Cardiac fibroblast (primary cell): ENCODE data around the gene SSX1.
"Not testable (repeated sequence)": the region's sequence is repeated elsewhere in the genome, so short reads cannot be mapped to it uniquely, and the experiment has no call there.

ENCODE experiments used
- DNase-seq, 2 donors: peaks; one replicate each; pipeline versions ENCODE4 v3.0.0 to v3.0.0-alpha.2; 2010; ENCODE audit warnings: low read depth in 2 of 2
- H3K4me3 ChIP-seq, 2 donors: replicated peaks in 1 of 2; 1 replicate in 1 of 2; 2 replicates in 1 of 2; pipeline ENCODE4 v1.5.1; 2011; ENCODE audit warnings: low read depth in 2 of 2, low read length in 2 of 2, mild to moderate bottlenecking in 2 of 2, moderate library complexity in 1 of 2
- TF ChIP-seq, protein P1 (sequence below): IDR thresholded peaks from one replicate; pipeline ENCODE4 v1.5.1; 2011; ENCODE audit warnings: low read depth, mild to moderate bottlenecking, low read length, inconsistent platforms

Gene SSX1

DNA sequence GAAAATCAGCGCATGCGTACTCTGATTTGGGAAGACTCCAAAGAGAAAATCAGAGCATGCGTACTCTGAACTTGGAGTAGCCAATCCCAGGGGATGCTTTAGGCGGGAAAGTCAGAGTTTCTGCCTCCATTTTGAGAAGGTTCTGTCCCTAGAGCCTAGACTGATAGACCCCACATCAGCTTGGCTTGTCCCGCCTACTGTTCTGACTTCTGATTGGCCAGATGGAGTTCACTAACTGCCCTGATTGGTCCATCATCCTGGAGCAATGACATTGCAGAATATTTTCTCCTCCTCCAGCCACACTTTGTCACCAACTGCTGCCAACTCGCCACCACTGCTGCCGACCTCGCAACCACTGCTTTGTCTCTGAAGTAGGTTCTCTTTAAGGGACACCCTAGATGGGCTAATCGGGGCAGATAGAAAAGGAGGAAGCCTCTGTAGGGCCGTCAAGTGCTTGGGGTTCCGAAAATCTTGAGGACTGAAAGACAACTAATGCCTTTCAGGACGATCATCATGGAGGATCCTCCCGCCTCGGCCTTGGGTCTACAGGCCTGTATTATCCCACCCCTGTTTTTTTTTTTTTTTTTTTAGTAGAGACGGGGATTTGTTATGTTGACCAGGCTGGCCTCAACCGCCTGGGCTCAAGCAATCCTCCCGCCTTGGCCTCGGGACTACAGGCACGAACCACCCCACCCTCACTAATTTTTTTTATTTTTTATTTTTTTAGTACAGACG lies at the start of gene SSX1:
SSX1 (plus strand) TSS at position 331 of the 735 bp plus-strand sequence. CDS start 1,850 bp downstream, outside the sequence.
- H3K4me3 ChIP-seq = not testable (repeated sequence)

DNA sequence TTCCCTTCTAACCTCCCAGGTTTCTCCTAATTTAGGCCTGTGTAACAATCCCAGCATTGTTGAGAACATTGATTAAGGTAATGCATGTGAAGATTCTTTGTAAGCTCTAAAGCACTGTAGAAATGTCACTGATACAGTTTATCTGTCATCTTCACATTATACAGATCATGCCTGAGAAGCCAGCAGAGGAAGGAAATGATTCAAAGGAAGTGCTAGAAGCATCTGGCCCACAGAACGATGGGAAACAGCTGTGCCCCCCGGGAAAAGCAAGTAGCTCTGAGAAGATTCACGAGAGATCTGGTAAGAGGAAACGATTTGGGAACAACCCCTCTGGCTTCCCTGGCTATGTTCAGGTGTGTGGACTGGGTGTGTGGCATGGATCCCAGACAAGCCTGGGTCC lies 40.9 kb upstream of the SSX1 start:
- DNase-seq, H3K4me3 ChIP-seq: not testable (repeated sequence)

More for the DNA sequence above, at the start of gene SSX1:
- DNase-seq = not testable (repeated sequence)

DNA sequence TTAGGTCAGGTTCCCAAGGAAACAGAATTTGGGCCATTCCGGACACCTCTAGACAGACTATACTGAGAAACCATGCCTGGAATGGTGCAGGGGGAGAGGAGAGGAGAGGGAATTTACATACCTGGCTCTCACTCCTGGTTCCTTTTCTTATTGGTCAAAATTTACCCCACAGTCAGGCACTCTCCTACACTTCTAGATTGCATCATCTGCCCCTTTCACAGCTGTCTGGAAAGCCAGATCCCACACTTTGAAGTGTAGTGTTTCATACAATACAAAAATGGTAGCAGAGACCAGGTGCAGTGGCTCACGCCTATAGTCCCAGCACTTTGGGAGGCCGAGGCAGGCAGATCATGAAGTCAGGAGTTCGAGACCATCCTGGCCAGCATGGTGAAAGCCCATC lies 31.0 kb upstream of the SSX1 start:
- not testable (repeated sequence) for H3K4me3 ChIP-seq, DNase-seq

GRCh38 chrX:48252945-48253344 lies 2.2 kb upstream of the SSX1 start:
- not testable (repeated sequence) for H3K4me3 ChIP-seq, DNase-seq

- not testable (repeated sequence) for H3K4me3 ChIP-seq, DNase-seq
Measured at GRCh38 chrX:48274365-48274764, 19.2 kb downstream of the SSX1 start.

GRCh38 chrX:48278958-48279357 lies 23.8 kb downstream of the SSX1 start:
- DNase-seq = peak in 1 of 2 donors; percentile 11
- TF ChIP-seq, protein P1, sequence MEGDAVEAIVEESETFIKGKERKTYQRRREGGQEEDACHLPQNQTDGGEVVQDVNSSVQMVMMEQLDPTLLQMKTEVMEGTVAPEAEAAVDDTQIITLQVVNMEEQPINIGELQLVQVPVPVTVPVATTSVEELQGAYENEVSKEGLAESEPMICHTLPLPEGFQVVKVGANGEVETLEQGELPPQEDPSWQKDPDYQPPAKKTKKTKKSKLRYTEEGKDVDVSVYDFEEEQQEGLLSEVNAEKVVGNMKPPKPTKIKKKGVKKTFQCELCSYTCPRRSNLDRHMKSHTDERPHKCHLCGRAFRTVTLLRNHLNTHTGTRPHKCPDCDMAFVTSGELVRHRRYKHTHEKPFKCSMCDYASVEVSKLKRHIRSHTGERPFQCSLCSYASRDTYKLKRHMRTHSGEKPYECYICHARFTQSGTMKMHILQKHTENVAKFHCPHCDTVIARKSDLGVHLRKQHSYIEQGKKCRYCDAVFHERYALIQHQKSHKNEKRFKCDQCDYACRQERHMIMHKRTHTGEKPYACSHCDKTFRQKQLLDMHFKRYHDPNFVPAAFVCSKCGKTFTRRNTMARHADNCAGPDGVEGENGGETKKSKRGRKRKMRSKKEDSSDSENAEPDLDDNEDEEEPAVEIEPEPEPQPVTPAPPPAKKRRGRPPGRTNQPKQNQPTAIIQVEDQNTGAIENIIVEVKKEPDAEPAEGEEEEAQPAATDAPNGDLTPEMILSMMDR = no peak
- no peak overlapping the region for H3K4me3 ChIP-seq

GRCh38 chrX:48280729-48281128 lies 25.5 kb downstream of the SSX1 start:
- DNase-seq, H3K4me3 ChIP-seq: not testable (repeated sequence)

- no peak for DNase-seq
- TF ChIP-seq, protein P1 = no peak
- H3K4me3 ChIP-seq = no peak overlapping the region
Measured at GRCh38 chrX:48306175-48306574, 51.0 kb downstream of the SSX1 start.

GRCh38 chrX:48313996-48314395 lies 58.8 kb downstream of the SSX1 start:
- not testable (repeated sequence) for DNase-seq, H3K4me3 ChIP-seq
